NK-92 (cell line): ENCODE data around the gene LRP3.

Experiments
- DNase-seq: peaks from one replicate; lab custom pipeline; 2025; ENCODE audit not compliant: unreplicated experiment; lab: John Stamatoyannopoulos, UW

Gene LRP3

DNA sequence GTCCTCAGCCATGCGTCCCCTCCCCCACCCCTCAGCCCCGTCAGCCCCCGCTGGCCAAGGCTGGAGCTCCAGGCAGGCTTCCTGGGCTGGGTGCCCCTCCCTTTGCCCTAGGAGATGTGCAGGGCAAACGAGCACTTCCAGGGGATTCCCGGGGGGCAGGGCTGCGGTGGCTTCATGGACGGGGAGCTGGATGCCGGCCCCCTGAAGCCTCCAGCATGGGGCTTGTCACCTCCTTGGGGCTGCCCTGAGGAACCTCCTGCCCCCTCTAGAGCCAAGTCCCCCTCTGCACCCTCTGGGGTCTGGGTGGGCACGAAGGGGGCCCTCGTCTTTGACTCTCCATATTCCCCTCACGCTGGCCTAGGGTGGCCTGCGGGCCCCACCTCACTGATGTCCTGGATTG is 56.9 kb downstream of the LRP3 start:
- no peak for DNase-seq

DNA sequence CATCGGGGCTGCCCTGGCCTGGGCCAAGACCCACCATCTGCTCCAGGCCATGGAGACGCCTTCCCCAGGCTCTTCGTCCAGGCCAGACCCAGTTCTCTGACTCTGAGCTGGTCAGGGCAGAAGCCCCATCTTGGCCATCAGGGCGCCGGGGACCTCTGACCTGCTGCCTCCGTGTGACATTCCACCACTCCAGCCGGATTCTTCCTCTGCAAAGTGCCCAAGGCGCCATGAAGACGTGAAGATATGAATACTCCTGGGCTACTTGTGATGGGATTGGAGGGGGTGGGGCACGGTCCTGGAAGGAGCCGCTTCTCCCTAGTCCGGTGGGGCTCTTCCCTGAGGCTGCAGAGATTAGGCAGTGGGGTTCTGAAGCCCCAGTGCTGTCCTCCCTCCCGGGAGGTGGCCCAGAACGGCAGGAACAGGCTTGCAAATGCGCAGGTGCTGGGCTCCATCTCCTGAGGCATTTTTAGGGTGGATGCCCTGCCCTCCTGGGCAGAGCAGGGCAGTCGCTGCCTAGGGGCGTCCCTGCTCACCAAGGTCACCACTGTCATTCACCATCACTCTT is 57.5 kb downstream of the LRP3 start:
- DNase-seq = no peak

DNA sequence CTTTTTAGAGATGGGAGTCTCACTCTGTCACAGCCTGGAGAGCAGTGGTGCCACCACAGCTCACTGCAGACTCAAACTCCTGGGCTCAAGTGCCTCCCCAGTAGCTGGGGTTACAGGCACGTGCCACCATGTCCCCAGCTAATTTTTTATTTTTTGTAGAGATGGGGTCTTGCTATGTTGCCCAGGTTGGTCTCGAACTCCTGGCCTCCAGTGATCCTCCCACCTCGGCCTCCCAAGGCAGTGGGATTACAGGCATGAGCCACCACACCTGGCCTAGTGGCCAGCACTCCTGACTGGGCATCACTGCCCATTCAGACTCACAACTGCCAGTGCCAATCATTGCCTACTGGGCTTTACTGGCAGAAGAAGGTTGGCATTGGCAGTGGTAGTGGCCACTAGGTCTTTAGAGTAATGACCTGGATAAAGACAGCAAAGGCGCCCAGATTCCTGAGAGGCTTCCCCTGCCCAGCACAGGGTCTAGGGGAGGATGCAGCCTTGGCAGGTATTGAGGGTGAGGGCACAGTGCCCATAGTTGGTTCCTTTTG is 58.4 kb downstream of the LRP3 start:
- no peak for DNase-seq

DNA sequence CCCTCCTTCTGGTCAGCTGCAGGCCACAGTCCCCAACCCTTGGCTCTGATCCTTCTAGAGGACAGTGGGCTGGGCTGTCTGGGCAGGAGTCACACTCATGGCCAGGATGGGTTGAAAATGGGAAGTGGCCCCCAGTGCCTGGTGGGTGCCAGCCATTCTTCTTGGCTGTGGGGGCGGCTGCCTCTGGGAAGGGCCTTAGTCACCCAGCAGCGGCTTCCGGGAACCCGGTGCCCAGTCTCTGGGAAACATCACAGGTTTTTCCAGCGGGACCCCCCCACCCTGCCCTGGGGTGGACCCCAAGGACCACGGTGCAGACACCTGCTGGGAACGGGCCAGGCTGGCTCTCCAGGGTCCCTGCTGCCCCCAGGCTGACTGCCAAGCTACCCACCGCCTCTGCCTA is 58.8 kb downstream of the LRP3 start:
- DNase-seq = no peak

DNA sequence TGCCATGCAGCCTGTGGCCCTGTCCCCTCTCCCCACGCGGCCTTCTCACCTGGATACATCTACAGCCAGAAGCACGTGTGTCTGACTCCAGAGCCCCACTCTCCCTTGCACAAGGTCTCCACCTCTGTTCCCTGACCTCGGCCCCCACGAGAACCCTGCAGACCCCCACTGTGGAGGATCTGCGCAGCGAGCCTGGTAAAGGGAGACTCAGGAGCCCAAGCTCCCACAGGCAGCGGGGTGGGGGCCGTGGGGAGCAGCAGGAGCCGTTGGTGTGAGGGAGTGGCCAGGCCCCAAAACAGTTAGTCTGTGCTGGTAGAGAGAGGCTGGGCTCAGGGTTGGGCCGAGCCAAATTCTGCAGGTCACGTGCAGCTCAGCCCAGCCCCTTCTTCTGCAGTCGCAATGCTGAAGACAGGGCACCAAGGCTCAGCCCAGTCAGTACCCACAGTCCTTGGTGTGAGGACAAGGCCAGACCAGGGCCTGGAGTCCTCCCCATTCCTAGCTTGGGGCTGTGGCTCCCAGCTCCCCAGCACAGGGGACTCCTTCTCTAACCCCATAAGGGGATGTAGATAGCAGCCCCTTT is 60.2 kb downstream of the LRP3 start:
- no peak for DNase-seq

DNA sequence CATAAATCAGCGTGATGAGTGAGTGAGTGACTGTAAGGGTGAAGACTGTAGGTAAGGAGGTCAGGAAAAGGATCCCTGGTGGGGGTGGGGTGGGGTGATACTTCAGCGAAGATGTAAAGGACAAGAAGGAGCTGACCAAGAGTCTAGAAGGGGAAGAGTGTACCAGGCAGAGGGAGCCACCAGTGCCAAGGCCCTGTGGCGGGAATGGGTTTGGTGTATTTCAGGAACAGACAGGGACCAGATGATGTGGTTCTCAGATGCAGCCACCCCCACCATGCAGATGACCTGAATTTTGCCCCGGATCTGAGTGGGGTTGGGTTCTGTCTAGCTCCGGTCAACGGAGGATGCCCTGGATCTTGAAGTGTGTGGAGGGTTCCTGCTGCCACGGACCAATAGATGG is 61.7 kb downstream of the LRP3 start:
- no peak for DNase-seq

DNA sequence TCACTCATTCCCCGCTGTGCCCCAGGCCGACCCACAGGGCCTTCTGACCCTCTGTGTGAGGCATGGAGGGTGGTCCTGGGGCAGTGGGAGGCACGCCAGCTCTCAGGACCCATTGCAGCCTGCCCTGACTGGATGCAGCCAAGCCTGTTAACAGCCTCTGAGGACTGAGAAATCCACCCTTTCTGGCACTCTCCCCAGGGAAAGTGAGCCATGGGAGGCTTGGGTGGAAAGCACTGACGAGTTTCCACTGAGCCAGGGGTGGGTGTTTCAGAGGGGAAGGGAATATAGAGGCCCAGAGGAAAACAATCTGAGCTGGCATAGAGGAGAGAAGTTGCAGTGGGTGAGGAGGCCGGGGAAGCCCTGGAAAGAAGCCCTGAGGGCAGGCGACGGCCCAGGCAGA is 62.1 kb downstream of the LRP3 start:
- no peak for DNase-seq

DNA sequence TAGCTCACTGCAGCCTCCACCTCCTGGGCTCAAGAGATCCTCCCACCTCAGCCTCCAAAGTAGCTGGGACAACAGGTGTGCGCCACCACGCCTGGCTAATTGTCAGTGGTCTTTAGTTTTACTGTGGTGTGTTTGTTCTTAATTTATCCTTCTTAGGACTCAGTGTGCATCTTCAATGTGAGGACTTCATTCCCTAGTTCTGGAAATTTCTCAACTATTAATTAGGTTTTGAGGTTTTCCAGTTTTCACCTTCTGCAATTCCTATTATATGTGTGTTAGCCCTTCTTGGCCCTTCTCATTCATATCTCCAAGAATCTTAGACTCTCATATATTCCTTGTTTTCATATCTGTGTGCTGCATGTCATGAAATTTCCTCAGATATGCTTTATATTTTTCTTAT is 63.7 kb downstream of the LRP3 start:
- no peak for DNase-seq
